Posterior vena cava (tissue), 2 donors: ENCODE data around the gene GRK2. TPM values are rescaled to one million over a fixed set of nuclear protein-coding genes. Genes with fewer than 3 reads are reported as not detected.

Source experiments
- DNase-seq: peaks from one replicate; pipeline ENCODE4 v3.0.0-alpha.2; 2020; ENCODE audit warnings: low spot score
- intact Hi-C, 2 donors: fragments of 100-400 bp; cut with DNase I; formaldehyde crosslinking; loops; one replicate each; pipeline versions ENCODE4 v1.14.1 to v1.14.2; 2022 to 2023
- total RNA-seq, 2 donors: library from RNA; stranded (reverse); fragmentation: NEBNext Ultra II Directional; extraction: Animal tissue kit (Norgen Biotek cat#: 25700); gene quantifications; one replicate each; pipeline ENCODE4 v1.2.1, GENCODE V29; 2021
- donor health status: DM: yes; HTN: yes; CAD: no.
- donor health status: DM: yes; HTN: yes; CAD: no.

The GRK2 gene
- total RNA-seq, 2 donors from 2014 or later = 50.4 to 58.2 TPM

DNA sequence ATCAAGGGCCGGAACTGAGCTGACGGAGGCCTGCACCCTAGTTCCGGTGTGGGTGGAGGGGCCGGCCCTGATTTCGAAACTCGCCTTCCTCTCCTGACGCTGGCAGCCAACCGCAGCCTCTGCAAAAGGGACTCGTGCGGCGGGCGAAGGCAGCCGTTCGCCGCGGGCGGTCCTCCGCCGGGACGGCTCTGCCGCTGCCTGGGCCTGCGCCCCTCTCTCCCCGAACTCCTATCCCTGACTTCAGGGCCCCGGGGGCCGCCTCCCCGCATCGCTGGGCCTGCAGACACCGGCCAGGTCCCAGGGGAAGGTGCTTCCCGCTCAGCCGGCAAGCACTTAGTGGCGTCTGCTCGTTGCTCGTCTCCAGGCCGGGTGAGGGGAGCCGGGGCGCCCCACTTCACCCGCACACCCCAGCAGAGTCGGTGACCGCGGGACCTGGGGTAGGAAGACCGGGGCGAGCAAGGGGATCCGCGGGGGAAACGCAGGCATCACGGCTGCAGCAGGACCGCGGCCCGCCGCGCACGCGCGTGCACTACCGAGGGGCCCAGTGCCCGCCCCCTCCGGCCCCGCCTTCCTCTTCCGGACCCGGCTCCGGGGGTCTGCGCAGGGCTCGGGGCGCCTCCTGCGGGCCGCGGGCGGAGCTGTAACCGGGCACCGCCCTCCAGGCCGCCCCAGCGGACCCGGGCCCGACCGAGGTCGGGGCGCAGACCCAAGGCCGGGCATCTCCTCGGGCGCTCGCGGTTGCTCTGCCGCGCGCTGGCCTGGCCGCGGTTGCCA, 22.4 kb downstream of the GRK2 start:
- DNase-seq = peak; percentile 98
- intact Hi-C loops = no loop called here

DNA sequence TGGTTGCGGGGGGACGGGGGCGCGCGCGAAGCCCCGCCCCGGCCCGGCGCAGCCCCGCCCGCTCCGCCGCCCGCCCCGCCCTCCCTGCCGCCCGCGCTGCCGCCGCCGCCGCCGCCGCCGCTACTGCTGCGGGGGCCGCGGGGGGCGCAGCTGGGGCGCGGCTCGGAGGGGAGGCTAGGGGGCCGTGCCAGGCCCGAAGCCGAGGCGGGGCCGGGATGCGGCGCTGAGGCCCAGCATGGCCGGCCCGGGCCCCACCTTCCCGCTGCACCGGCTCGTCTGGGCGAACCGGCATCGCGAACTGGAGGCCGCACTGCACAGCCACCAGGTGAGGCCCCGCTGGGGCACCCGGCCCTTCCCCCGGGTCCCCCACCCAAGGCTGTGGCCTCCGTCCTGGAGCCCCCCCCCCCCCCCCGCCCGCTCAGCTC, 23.0 kb downstream of the GRK2 start, which contains the start of gene ANKRD13D:
Gene ANKRD13D (plus strand): TSS at position 78 of the 425 bp plus-strand sequence. CDS start 158 bp downstream, at position 236.
- intact Hi-C loops = no loop called here
- DNase-seq = peak; percentile 87

DNA sequence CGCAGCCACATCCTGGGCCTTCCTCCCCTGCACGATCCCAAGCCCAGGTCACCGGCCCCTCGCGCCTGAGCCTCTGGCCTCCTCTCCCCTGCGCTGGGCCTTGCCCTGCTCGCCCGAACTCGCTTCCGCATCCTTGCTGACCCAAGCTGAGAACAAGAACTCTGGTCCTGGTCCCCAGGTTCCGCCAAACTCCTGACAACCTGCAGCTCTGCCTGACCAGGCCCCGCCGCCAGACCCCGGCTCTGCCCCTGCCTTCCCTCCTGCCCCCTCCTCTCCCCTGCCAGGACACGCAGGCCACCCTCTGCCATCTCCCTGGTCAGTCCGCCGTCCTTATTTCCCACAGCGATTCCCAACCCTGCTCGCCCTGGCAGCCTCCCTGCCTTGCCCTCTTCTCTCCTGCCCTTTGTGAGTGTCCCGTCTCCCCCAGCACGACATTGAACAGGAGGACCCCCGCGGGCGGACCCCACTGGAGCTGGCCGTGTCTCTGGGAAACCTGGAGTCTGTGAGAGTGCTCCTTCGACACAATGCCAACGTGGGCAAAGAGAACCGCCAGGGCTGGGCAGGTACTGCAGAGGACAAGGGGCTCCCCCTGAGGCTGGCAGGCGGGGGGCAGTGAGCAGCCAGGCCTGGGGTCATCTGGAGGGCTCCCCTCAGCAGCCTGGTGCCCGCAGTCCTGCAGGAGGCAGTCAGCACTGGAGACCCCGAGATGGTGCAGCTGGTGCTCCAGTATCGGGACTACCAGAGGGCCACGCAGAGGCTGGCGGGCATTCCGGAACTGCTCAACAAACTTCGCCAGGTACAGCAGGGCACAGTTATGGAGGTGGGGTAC, 23.6 kb downstream of the GRK2 start:
- intact Hi-C loops = no loop called here
- peak; percentile 87 for DNase-seq

DNA sequence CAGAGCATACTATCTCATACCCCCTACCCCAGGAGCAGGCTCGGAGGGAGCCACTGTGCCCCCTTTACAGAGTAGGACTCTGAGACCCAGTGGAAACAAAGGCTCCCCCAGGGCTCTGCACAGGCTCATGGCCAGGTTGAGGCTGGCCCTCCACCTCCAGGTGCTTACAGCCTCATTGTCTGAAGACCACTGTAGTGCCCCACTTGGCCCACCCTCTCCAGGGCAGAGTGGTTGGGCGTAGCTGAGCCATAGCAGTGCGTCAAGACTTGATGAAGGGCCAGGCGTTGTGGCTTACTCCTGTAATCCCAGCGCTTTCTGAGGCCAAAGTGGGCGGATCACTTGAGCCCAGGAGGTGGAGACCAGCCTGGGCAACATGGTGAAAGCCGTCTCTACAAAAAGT, 24.5 kb downstream of the GRK2 start:
- DNase-seq = peak; percentile 87
- intact Hi-C loops = no loop called here

DNA sequence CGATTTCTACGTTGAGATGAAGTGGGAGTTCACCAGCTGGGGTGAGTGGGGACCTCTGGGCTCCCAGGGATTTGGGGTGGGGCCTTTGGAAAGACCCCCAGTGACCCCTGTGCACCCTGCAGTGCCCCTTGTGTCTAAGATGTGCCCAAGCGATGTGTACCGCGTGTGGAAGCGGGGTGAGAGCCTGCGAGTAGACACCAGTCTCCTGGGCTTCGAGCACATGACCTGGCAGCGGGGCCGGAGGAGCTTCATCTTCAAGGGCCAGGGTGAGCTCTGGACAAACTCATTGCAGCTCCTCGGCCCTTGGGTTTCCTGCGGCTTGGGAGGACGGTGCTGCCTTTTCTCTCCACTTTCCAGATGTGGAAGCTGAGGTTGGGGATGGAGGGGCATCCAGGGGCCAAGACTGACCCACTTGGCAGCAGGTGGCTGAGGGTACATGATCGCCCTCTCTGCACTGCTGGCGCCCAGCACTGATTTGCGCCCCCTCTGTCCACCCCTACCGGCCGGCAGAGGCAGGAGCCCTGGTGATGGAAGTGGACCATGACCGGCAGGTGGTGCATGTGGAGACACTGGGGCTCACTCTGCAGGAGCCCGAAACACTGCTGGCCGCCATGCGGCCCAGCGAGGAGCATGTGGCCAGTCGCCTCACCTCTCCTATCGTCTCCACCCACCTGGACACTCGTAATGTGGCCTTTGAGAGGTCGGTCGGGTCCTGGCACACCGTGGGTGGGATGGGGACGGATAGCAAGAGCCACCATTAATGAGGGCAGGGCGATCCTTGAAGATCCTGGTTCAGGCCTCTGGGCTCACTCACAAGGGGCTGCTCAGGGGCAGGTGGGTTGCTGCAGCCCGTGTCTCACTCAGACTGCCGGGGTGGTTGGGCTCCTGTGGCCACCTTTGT, 25.5 kb downstream of the GRK2 start:
- intact Hi-C loops = no loop called here
- DNase-seq = peak; percentile 77

DNA sequence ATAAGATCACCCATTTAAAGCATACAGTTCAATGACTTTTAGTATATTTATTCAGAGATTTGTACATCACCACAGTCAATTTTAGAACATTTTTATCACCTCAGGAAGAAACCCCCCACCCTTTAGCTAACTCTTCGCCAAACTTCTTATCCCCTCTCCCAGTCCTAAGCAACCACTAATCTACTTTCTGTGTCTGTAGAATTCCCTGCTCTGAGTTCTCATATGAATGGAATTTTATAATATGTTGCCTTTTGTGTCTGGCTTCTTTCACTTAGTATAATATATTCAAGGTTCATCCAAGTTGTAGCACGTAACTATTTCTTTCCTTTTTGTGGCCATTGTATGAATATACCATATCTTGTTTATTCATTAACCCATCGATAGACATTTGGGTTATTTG, 26.4 kb downstream of the GRK2 start:
- intact Hi-C loops = no loop called here
- DNase-seq = no peak

DNA sequence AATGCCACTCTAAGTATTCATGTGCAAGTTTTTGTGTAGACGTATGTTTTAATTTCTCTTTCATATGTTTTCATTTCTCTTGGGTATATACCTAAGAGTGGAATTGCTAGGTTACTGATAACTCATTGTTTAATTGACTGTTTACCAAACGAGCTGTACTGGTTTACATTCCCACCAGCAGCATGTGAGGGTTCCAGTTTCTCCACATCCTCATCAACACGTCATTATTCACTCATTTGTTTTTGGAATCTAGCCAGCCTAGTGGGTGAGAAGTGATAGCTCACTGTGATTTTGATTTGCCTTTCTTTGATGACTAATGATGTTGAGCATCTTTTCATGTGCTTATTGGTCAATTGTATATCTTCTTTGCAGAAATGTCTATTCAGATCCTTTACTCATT, 26.8 kb downstream of the GRK2 start:
- no peak for DNase-seq
- intact Hi-C loops = no loop called here

DNA sequence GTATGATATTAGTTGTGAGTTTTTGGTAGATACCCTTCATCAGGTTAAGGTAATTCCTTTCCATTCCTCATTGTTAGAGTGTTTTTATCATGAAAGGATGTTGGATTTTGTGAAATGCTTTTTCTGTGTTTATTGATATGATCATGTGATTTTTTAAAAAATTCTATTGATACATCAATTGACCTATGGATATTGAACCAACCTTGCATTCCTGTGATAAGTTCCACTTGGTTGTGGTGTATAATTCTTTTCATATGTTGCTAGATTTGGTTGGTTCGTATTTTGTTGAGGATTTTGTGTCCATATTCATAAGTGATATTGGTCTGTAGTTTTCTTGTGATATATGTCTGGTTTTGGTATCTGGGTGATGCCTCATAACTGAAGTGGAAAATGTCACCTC, 29.6 kb downstream of the GRK2 start:
- intact Hi-C loops = no loop called here
- DNase-seq = no peak

DNA sequence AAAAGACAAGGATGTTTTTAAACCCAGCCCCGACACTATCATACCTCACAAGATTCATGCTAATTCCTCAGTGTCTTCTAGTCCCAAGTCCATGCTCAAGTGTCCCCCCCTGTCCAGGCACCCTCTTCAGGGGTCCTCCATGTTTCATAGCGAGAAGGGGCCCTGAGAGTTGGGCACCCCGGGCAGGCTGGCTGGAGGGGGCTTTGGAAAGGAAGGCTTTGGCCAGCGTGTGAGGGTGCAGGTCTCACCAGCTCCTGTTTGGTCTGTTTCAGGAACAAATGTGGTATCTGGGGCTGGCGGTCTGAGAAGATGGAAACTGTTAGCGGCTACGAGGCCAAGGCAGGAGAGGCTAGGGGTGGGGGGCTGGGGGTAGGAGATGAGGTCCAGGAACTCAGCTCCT, 32.5 kb downstream of the GRK2 start:
- peak; percentile 8 for DNase-seq
- intact Hi-C loops = no loop called here

DNA sequence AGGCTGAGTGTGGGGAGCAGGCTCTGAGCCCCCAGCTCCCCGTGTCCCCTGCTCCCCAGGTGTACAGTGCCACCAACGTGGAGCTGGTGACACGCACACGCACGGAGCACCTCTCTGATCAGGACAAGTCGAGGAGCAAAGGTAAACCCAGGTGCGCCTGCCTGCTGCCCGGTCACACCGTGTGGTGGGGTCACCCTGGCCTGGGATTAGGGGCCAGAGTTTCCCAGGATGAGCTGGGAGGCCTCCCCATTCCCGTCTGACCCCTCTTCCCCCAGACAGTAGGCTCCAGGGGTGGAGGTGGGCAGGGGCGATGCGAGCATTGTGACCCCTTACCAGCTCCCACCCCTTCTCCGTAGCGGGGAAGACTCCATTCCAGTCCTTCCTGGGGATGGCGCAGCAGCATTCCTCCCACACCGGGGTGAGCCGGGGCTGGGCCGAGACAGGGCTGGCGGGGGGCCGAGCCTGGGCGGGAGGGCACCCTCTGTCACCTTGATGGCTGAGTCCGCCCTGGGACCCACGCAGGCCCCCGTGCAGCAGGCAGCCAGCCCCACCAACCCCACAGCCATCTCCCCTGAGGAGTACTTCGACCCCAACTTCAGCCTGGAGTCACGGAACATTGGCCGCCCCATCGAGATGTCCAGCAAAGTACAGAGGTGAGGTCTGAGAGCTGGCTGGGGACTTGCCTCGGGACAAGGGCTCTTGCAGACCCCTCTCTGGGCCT, 33.4 kb downstream of the GRK2 start:
- DNase-seq = peak; percentile 69
- intact Hi-C loops = no loop called here

DNA sequence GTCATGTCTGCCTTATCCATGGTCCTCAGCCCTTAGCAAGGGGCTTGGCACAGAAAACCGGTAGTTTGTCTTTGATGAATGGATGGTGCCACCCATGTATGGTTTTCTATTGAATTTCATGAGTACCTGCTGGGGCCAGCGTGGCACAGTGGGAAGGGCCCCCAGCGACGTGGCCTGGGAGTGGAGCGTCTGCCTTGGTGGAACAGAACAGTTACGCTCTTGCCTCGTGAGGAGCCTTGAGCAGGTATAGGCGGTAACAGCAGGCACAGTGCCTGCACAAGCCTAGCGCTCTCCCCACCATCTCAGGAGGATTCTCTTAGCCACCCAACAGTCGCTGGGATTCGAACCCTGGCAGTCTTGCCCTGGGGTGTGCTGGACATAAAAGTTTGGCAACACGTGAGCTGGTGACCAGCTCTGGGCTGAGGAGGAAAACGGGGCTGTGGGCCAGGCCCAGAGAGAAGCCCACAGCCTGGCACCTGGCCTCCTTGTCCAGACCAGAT, 34.0 kb downstream of the GRK2 start:
- DNase-seq = peak; percentile 67

DNA sequence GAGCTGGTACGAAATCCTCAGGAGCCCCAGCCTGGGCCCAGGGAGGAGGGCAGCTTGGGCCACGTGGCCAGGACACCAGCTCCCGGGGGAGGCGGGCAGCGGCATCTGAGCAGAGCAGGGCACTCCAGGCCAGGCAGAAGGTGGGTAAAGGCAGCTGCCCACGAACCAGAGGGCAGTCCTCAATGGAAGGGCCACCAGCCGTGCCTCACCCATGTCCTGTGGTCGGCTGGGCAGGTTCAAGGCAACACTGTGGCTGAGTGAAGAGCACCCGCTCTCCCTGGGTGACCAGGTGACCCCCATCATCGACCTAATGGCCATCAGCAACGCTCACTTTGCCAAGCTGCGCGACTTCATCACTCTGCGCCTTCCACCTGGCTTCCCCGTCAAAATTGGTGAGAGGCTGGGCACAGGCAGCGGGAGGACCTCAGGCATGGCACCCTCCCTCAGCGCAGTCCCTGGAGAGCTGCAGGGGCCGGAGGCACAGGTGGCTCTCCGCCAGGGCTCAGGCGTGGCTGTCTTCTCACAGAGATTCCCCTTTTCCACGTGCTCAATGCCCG, 34.6 kb downstream of the GRK2 start:
- DNase-seq = peak; percentile 77
- intact Hi-C loops = no loop called here

More for the DNA sequence above, 34.0 kb downstream of the GRK2 start:
- intact Hi-C loops = no loop called here

DNA sequence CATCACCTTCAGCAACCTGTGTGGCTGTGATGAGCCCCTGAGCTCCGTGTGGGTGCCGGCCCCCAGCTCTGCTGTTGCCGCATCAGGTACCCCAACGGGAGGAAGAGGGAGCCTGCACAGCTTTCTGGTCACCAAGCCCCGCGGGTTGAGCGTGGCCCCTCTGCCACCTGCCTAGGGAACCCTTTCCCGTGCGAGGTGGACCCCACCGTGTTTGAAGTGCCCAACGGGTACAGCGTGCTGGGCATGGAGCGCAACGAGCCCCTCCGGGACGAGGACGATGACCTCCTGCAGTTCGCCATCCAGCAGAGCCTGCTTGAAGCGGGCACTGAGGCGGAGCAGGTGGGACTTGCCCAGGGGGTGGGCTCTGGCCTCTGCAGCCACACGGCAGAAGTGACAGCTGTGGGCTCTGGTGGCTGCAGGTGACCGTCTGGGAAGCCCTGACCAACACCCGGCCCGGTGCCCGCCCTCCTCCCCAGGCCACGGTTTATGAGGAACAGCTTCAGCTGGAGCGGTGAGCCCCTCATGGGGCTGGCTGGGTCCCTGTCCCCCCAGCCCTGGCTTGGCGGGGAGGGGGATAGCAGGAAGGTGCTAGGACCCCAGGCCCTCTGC, 35.1 kb downstream of the GRK2 start:
- DNase-seq = peak; percentile 77
- intact Hi-C loops = no loop called here

DNA sequence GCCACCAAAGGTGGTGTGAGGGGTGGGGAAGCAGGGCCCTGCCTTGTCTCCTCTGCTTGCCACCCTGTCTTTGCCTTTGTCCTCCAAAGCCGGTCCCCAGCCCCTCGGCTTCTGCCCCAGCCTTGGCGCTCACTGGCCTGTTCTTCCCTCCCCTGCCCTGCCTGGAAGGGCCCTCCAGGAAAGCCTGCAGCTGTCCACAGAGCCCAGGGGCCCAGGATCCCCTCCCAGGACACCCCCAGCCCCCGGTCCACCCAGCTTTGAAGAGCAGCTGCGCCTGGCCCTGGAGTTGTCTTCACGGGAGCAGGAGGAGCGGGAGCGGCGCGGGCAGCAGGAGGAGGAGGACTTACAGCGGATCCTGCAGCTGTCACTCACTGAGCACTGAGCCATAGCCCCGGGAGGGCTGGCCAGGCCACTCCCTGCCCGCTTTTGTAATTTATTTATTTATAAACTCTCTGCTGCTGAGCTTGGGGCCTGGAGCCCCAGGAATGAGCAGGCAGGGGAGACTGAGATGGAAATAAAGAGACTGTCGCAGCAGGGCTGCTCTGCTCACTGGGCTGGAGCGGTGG, 35.8 kb downstream of the GRK2 start:
- intact Hi-C loops = no loop called here
- DNase-seq = peak; percentile 85

DNA sequence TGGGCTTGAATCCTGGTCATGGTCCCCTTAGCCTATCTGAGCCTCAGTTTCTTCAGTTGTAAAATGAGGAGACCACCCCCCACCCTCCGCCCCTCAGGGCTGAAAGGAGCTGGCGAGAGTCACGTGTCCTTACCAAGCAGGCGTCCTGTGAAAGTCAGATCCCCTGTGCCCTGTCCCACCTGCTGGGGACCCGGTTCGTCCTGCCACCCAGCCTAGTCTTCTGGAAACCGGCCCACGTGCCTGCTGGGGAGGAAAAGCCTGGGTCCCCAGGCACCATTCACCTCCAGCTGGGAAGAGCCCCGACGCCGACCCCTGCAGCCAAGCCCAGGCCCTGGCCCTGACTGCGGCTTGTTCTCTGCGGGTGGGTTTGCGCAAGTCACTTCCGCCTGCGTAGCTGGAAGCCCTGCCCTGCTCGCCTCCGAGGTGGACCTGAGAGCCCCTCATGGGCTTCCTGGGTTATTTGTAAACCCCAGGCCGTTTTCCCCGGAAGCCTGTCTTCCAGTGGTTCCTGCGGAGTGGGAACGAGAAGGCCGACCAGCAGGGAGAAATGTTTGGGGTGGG, 36.4 kb downstream of the GRK2 start:
- intact Hi-C loops = no loop called here
- peak; percentile 87 for DNase-seq

DNA sequence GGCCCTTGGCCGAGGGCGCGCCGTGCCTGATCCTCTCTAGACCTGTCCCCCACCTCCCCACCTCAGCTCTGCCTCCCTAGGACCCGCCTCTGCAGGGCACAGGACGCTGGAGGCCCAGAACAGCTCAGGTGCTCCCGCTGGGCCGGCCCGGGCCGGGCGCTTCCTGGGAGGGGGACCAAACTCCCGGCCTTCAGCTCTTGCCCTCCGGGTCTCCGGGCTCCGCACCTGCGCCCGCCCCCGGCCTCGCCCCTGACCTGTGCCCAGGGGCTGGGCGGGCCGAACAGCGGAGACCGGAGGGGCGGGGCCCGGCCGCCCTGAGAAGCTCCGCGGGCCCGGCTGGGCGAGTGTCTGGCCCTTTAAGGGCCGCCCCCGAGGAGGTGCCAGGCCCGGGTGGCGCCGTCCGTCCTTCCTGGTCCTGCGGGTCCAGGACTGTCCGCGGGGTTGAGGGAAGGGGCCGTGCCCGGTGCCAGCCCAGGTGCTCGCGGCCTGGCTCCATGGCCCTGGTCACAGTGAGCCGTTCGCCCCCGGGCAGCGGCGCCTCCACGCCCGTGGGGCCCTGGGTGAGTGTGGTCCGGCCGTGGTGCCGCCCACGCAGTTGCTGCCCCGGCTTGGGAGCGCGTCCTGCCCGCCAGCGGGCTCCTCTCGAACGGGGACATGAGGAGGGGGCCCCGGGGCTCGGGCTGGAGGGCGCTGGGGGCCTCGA, 37.0 kb downstream of the GRK2 start, which contains the start of gene SSH3:
Gene SSH3 (plus strand): TSS at position 399 of the 703 bp plus-strand sequence. CDS start 96 bp downstream, at position 495.
- DNase-seq = peak; percentile 91
- intact Hi-C loops = no loop called here
